Neural cell (in vitro differentiated cells): Measurements from ENCODE around the gene ABCF2. TPM values are rescaled to one million over a fixed set of nuclear protein-coding genes. Genes with fewer than 3 reads are reported as not detected.

Experiments
- H2AFZ ChIP-seq: fragments of 200-600, 300-800 bp; sonication (generic), shearing (Covaris generic); 2 replicates; pipeline ENCODE4 v1.6.0; 2014; ENCODE audit warnings: low read depth, mild to moderate bottlenecking, antibody characterized with exemption, low read length, moderate library complexity
- H3F3A ChIP-seq: fragments of 200-600 bp; shearing (Covaris generic); 2 replicates; pipeline ENCODE4 v1.6.1; 2016; ENCODE audit warnings: mild to moderate bottlenecking, moderate library complexity, mixed read lengths, antibody characterized with exemption, low read length; ENCODE audit not compliant: insufficient read depth, poor library complexity, severe bottlenecking
- H3K27ac ChIP-seq: fragments of 200-600, 300-800 bp; sonication (generic), shearing (Covaris generic); 2 replicates; pipeline ENCODE4 v1.5.1; 2014; ENCODE audit warnings: mild to moderate bottlenecking, low read length, moderate library complexity
- H3K27me3 ChIP-seq: fragments of 300-800, 200-600 bp; sonication (generic), shearing (Covaris generic); 2 replicates; pipeline ENCODE4 v1.6.0; 2014; ENCODE audit warnings: mild to moderate bottlenecking, low read depth, low read length, moderate library complexity; ENCODE audit not compliant: insufficient read depth
- H3K36me3 ChIP-seq: fragments of 300-800, 200-600 bp; sonication (generic), shearing (Covaris generic); 2 replicates; pipeline ENCODE4 v1.5.1; 2014; ENCODE audit warnings: mild to moderate bottlenecking, antibody characterized with exemption, low read length, moderate library complexity; ENCODE audit not compliant: insufficient read depth
- H3K4me2 ChIP-seq: fragments of 300-800, 200-600 bp; sonication (generic), shearing (Covaris generic); 2 replicates; pipeline ENCODE4 v1.6.0; 2014; ENCODE audit warnings: mild to moderate bottlenecking, low read length
- H3K4me3 ChIP-seq: fragments of 300-800, 200-600 bp; sonication (generic), shearing (Covaris generic); 2 replicates; pipeline ENCODE4 v1.5.1; 2014; ENCODE audit warnings: mild to moderate bottlenecking, low read length, moderate library complexity
- H3K79me2 ChIP-seq: fragments of 200-600 bp; shearing (Covaris generic); replicated peaks from 2 replicates; pipeline ENCODE4 v1.6.0; 2014; ENCODE audit warnings: mild to moderate bottlenecking, low read length, moderate library complexity; ENCODE audit not compliant: insufficient read depth
- H3K9ac ChIP-seq: fragments of 300-800, 200-600 bp; sonication (generic), shearing (Covaris generic); 2 replicates; pipeline ENCODE4 v1.6.1; 2016; ENCODE audit warnings: mild to moderate bottlenecking, low read length, mixed read lengths
- H3K9me2 ChIP-seq: fragments of 200-600 bp; shearing (Covaris generic); 2 replicates; pipeline ENCODE4 v1.6.1; 2016; ENCODE audit warnings: mild to moderate bottlenecking, low read length, mixed read lengths; ENCODE audit not compliant: insufficient read depth
- H3K9me3 ChIP-seq: fragments of 200-600, 300-800 bp; sonication (generic), shearing (Covaris generic); 2 replicates; pipeline ENCODE4 v1.6.1; 2016; ENCODE audit warnings: mild to moderate bottlenecking, mixed run types, low read length, moderate library complexity, mixed read lengths
- H4K20me1 ChIP-seq: fragments of 200-600 bp; shearing (Covaris generic); 2 replicates; pipeline ENCODE4 v1.6.1; 2016; ENCODE audit warnings: mild to moderate bottlenecking, mixed run types; ENCODE audit not compliant: insufficient read depth
- CTCF ChIP-seq: fragments of 450-650 bp; IDR thresholded peaks from 2 replicates; pipeline ENCODE4 v1.5.1; 2014; ENCODE audit warnings: antibody characterized with exemption, mild to moderate bottlenecking, moderate library complexity; ENCODE audit not compliant: poor library complexity, severe bottlenecking
- EP300 ChIP-seq: fragments of 450-650 bp; conservative IDR thresholded peaks from 2 replicates; pipeline ENCODE4 v1.6.1; 2014; ENCODE audit warnings: antibody characterized with exemption, mild to moderate bottlenecking, moderate library complexity; ENCODE audit not compliant: poor library complexity, severe bottlenecking
- EZH2 ChIP-seq: fragments of 200-600, 300-800 bp; shearing (Covaris generic), sonication (generic); IDR thresholded peaks from 2 replicates; pipeline ENCODE4 v1.6.1; 2014; ENCODE audit warnings: antibody characterized with exemption, low read length, borderline replicate concordance, mild to moderate bottlenecking; ENCODE audit not compliant: insufficient read depth, poor library complexity, severe bottlenecking
- MXI1 ChIP-seq: fragments of 450-650 bp; conservative IDR thresholded peaks from 2 replicates; pipeline ENCODE4 v1.6.1; 2014; ENCODE audit warnings: antibody characterized with exemption, mild to moderate bottlenecking; ENCODE audit not compliant: poor library complexity, severe bottlenecking
- POLR2AphosphoS5 ChIP-seq: IDR thresholded peaks from 2 replicates; pipeline ENCODE4 v1.6.1; 2012
- RAD21 ChIP-seq: fragments of 450-650 bp; conservative IDR thresholded peaks from 2 replicates; pipeline ENCODE4 v1.6.1; 2014; ENCODE audit warnings: antibody characterized with exemption, mild to moderate bottlenecking, moderate library complexity
- REST ChIP-seq: IDR thresholded peaks from 2 replicates; pipeline ENCODE4 v1.6.1; 2012; ENCODE audit warnings: borderline replicate concordance
- SMC3 ChIP-seq: fragments of 450-650 bp; conservative IDR thresholded peaks from 2 replicates; pipeline ENCODE4 v1.6.1; 2014; ENCODE audit warnings: antibody characterized with exemption, mild to moderate bottlenecking, moderate library complexity; ENCODE audit not compliant: poor library complexity
- TAF1 ChIP-seq: IDR thresholded peaks from 2 replicates; pipeline ENCODE4 v1.6.1; 2012; ENCODE audit warnings: low read depth
- polyA plus RNA-seq: library from polyadenylated mRNA; depleted of rRNA; stranded (reverse); fragments of >200 nt; gene quantifications from 2 replicates; pipeline ENCODE4 v1.2.3, GENCODE V29; 2014

The ABCF2 gene
- polyA plus RNA-seq, 1 donor from 2014 or later, result 32.7 TPM

GRCh38 chr7:151202836-151203235 is 24.2 kb downstream of the ABCF2 start:
- H3K4me2 ChIP-seq, result no peak overlapping the region
- H3K4me3 ChIP-seq, result no peak overlapping the region
- no peaks in the 10 kb centered on the region for H3F3A ChIP-seq
- H3K79me2 ChIP-seq, result no peaks in the 10 kb centered on the region
- no peak overlapping the region for H2AFZ ChIP-seq
- no peak overlapping the region for H3K27ac ChIP-seq
- H4K20me1 ChIP-seq, result no peaks in the 10 kb centered on the region
- H3K27me3 ChIP-seq, result no peaks in the 10 kb centered on the region
- H3K9me3 ChIP-seq, result no peaks in the 10 kb centered on the region
- TF ChIP-seq REST, result no peak
- TF ChIP-seq CTCF, result no peak
- TF ChIP-seq EZH2, result no peak
- TF ChIP-seq MXI1, result no peak
- no peak for TF ChIP-seq POLR2AphosphoS5
- TF ChIP-seq RAD21, result no peak
- no peak for TF ChIP-seq EP300
- TF ChIP-seq TAF1, result no peak
- no peak for TF ChIP-seq SMC3
- no peak overlapping the region for H3K9ac ChIP-seq
- H3K9me2 ChIP-seq, result no peaks in the 10 kb centered on the region
- H3K36me3 ChIP-seq, result no peaks in the 10 kb centered on the region

- H3K9ac ChIP-seq, result no peak overlapping the region
- no peaks in the 10 kb centered on the region for H3K36me3 ChIP-seq
- no peaks in the 10 kb centered on the region for H3K79me2 ChIP-seq
- H4K20me1 ChIP-seq, result no peaks in the 10 kb centered on the region
- no peak overlapping the region for H3K4me2 ChIP-seq
- no peaks in the 10 kb centered on the region for H3K9me3 ChIP-seq
- H3K27ac ChIP-seq, result no peak overlapping the region
- H3K9me2 ChIP-seq, result no peaks in the 10 kb centered on the region
- TF ChIP-seq RAD21, result no peak
- no peak for TF ChIP-seq TAF1
- TF ChIP-seq REST, result no peak
- TF ChIP-seq CTCF, result no peak
- no peak for TF ChIP-seq MXI1
- no peak for TF ChIP-seq EZH2
- no peak for TF ChIP-seq SMC3
- TF ChIP-seq EP300, result no peak
- no peak for TF ChIP-seq POLR2AphosphoS5
- H3K4me3 ChIP-seq, result no peak overlapping the region
- H3K27me3 ChIP-seq, result no peaks in the 10 kb centered on the region
- no peak overlapping the region for H2AFZ ChIP-seq
- no peaks in the 10 kb centered on the region for H3F3A ChIP-seq
Observed at GRCh38 chr7:151201751-151202150, 25.3 kb downstream of the ABCF2 start.
